Cardiac muscle cell (in vitro differentiated cells and primary cell): Measurements from ENCODE around the gene HOXB1. TPM values are rescaled to one million over a fixed set of nuclear protein-coding genes. Genes with fewer than 3 reads are reported as not detected.
A peak's percentile ranks its signal among the peaks of the same experiment; 100 is the strongest.

Experiments used
- DNase-seq, 2 donors: peaks; one replicate each; pipeline versions ENCODE4 v3.0.0 to v3.0.0-alpha.2; 2010 to 2017; ENCODE audit warnings: low read depth in 1 of 2, low spot score in 1 of 2
- H3K27ac ChIP-seq: fragments of 200-600 bp; sonication (generic); 2 replicates; pipeline ENCODE4 v1.5.1; 2016
- H3K27me3 ChIP-seq: fragments of 200-600 bp; sonication (generic); 2 replicates; pipeline ENCODE4 v1.6.0; 2016; ENCODE audit warnings: control low read depth
- H3K36me3 ChIP-seq: fragments of 200-600 bp; sonication (generic); 2 replicates; pipeline ENCODE4 v1.5.1; 2016; ENCODE audit warnings: control low read depth
- H3K4me1 ChIP-seq: fragments of 200-600 bp; sonication (generic); 2 replicates; pipeline ENCODE4 v1.8.1; 2017; ENCODE audit warnings: low read depth, mild to moderate bottlenecking, mixed run types
- H3K4me3 ChIP-seq: fragments of 200-600 bp; sonication (generic); 2 replicates; pipeline ENCODE4 v1.5.1; 2016; ENCODE audit warnings: mild to moderate bottlenecking
- H3K9me3 ChIP-seq: fragments of 200-600 bp; sonication (generic); 2 replicates; pipeline ENCODE4 v1.5.1; 2017; ENCODE audit warnings: low read depth, mild to moderate bottlenecking, control low read depth
- CTCF ChIP-seq: IDR thresholded peaks from 2 replicates; pipeline ENCODE4 v1.5.1; 2012; ENCODE audit warnings: low read depth, mild to moderate bottlenecking, low read length
- polyA plus RNA-seq: library from polyadenylated mRNA; unstranded; fragments of >200 nt; fragmentation: Nextera tagmentation; extraction: Ambion mirVana; gene quantifications from 2 replicates; pipeline ENCODE4 v1.2.1, GENCODE V29; 2016
- total RNA-seq: library from RNA; depleted of rRNA; stranded (reverse); fragments of >200 nt; gene quantifications from 2 replicates; pipeline ENCODE4 v1.2.3, GENCODE V29; 2016

The HOXB1 gene
- total and polyA plus RNA-seq, 2 experiments from 2014 or later, result 6.6 to 9.1 TPM

DNA sequence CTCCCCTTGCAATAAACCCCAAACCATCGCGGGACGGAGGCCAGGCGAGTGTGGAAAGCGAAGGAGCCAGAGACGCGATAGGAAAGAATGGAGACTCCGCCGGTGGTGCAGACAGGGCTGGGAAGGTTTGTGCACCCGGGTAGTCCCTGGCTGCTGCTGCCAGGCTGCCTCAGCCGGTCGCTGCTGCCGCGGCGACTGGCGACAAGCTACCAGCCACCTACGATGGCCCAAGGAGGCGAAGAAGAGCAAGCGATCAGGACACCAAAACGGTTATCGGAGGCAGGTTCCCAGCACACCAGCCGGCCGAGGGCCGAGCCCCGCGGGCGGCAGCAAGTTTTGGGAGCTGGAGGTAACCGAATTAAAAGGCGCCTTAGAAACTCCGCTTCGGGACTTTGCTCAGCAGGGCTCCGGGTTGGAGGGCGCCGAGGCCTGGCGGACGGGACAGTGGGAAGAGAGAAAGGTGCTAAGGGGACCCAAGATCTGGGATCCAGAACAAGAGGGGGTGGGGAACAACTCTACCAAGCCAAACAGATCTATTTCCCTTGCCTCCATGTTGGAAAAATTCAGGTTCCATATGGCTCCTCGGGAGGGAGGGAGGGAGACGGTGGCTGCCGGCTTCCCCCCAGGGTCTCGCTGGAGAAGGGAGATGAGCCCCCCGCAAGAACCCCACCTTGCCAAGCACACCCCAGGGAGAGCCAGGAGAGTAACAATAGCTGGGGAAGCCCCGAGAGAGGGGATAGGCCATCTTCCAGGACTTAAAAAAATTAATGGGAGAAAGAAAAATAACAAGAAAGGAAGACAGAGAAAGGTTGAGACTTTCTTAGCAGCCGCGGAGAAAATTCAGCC lies 23.8 kb upstream of the HOXB1 start:
- Histone ChIP-seq H3K27me3 (peaks cover 77% of the 10 kb centered on the region), H3K9me3 (no peaks in the 10 kb centered on the region), H3K4me1 (peaks cover 73% of the 10 kb centered on the region), H3K27ac (peak overlapping the region; percentile 91), H3K36me3 (no peaks in the 10 kb centered on the region), H3K4me3 (peak overlapping the region; percentile 51)
- DNase-seq, result no peak
- no peak for TF ChIP-seq CTCF

- Histone ChIP-seq H3K4me3 (peak overlapping the region; percentile 51), H3K36me3 (no peaks in the 10 kb centered on the region), H3K4me1 (peaks cover 73% of the 10 kb centered on the region), H3K27me3 (peaks cover 69% of the 10 kb centered on the region), H3K27ac (peak overlapping the region; percentile 91), H3K9me3 (no peaks in the 10 kb centered on the region)
- no peak for DNase-seq
- no peak for TF ChIP-seq CTCF
These were observed 23.0 kb upstream of the HOXB1 start for GRCh38 chr17:48553826-48554225.

GRCh38 chr17:48553190-48553547 lies 22.4 kb upstream of the HOXB1 start:
- Histone ChIP-seq H3K4me3 (peak overlapping the region; percentile 51), H3K4me1 (peaks cover 75% of the 10 kb centered on the region), H3K36me3 (no peaks in the 10 kb centered on the region), H3K9me3 (no peaks in the 10 kb centered on the region), H3K27me3 (peaks cover 63% of the 10 kb centered on the region), H3K27ac (peak overlapping the region; percentile 91)
- TF ChIP-seq CTCF, result no peak
- DNase-seq, result no peak

DNA sequence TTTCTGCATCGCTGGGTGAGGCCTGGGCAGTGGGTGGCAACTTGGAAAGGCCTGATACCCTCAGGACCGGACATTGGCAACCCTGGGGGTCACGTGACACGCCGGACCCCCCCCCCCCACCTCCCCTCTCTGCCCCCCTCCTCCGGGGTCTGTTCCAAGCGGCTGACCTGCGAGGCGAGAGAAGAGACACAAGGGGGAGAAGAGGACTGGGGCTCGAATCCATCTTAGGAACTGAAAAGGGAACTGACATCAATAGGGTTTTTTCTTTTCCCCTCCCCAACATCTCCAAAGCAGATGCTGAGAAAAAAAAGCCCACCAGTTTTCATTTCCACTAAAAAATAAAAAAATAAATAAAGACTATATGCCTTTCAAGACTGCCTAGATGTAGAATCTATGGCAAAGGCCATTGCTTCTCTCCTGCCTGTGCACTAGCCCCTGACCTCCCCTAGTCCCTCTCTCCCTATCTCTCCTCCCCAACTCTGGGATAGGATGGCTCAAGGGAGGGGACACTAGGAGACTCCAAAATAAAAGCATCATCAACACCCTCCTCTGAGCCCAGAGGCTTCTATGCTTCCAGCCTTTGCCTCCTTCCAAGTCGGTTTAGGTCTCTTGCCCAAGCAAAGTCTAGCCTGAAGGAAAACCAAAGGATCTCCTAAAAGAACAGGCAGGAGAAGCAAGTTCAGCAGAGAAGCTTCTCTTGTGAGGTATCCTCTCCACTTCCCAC lies 21.8 kb upstream of the HOXB1 start:
- no peaks in the 10 kb centered on the region for H3K36me3 ChIP-seq
- peaks cover 57% of the 10 kb centered on the region for H3K27me3 ChIP-seq
- no peak for TF ChIP-seq CTCF
- H3K27ac ChIP-seq, result peak overlapping the region; percentile 91
- peak overlapping the region; percentile 51 for H3K4me3 ChIP-seq
- H3K4me1 ChIP-seq, result peaks cover 77% of the 10 kb centered on the region
- DNase-seq, result no peak
- no peaks in the 10 kb centered on the region for H3K9me3 ChIP-seq

DNA sequence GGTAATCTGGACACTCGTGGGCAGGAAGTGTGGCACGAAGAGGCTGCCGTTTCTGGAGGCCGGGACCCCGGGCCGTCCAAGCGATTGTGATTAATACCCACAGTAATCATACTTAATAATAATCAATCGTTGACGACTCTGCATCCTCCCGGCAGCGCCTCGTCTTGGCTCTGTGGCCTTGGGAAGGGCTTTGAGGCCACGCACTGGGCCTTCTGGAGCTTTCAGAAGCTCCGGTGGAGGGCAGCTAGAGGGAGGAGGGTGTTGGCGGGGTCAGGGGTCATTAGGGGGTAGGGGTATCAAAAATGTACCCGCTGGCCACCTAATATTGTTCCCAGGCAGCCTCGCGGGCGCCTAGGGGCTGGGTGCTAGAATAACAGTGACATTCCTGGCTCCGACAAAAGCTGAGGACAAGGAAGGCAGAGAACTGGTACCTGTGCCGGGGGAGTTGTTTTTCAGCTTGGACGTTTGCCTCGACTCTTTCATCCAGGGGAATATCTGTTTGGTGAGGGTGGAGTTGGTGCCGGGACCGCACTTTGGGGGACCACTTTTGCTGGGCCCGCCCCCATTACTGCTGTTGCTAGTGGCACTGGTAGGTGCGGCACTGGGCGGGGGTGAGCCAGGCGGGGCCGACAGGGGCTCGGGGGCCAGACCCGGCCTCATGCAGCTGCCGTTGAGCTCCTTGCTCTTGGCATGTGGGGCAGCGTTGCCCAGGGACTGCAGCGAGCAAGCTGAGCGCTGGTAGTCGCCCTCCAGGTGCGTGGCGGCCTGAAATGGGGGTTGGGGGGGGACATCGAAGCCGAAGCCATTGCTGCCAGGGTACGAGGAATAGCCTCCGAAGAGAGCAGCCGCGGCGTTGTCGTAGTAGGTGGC lies 21.0 kb upstream of the HOXB1 start:
- TF ChIP-seq CTCF, result no peak
- H3K4me1 ChIP-seq, result peaks cover 74% of the 10 kb centered on the region
- DNase-seq, result no peak
- H3K9me3 ChIP-seq, result no peaks in the 10 kb centered on the region
- no peaks in the 10 kb centered on the region for H3K36me3 ChIP-seq
- peak overlapping the region; percentile 51 for H3K4me3 ChIP-seq
- peaks cover 49% of the 10 kb centered on the region for H3K27me3 ChIP-seq
- peak overlapping the region; percentile 65 for H3K27ac ChIP-seq
